HepG2 (cell line): ENCODE data around the gene INPP4B. TPM values are rescaled to one million over a fixed set of nuclear protein-coding genes. Genes with fewer than 3 reads are reported as not detected.

ENCODE experiments used
- ATAC-seq: fragments of 200-7000 bp; cut with Tn5 transposase; 3 replicates; pipeline ENCODE4 v1.9.1; 2020; ENCODE audit warnings: mild to moderate bottlenecking, moderate library complexity
- BruUV-seq: library from RNA; stranded (reverse); fragments of 400-500 nt; replicated peaks from 2 replicates; lab custom pipeline; 2021; lab: Mats Ljungman, UMichigan
- CTCF ChIA-PET: fragments of 300-600 bp; formaldehyde crosslinking; extraction: SDS; loops from one replicate; lab custom pipeline; 2021; ENCODE audit warnings: low total read pairs, inconsistent platforms, low intra/inter-chr PET ratio; lab: Yijun Ruan, JAX
- POLR2A ChIA-PET: fragments of 350-600 bp; sonication (Branson Sonifier 250); formaldehyde crosslinking; loops from one replicate; lab custom pipeline; 2020; ENCODE audit warnings: antibody characterized with exemption, inconsistent platforms; lab: Yijun Ruan, JAX
- DNase-seq: peaks from one replicate; pipeline ENCODE4 v3.0.0-alpha.2; 2015; ENCODE audit warnings: low spot score
- FAIRE-seq: peaks from 3 replicates; lab custom pipeline; 2011; peaks lifted over from hg19 to GRCh38; lab: Jason Lieb, UNC
- H2AFZ ChIP-seq: one replicate; pipeline ENCODE4 v1.6.1; 2011; ENCODE audit warnings: low read length, inconsistent platforms
- H3K27ac ChIP-seq: fragments of 300-600 bp; 3 replicates; pipeline ENCODE4 v1.8.0; 2011; ENCODE audit warnings: mixed run types, mild to moderate bottlenecking, mixed read lengths, low read length, inconsistent platforms; ENCODE audit not compliant: insufficient read depth; ENCODE audit errors: extremely low read length
- H3K27me3 ChIP-seq, 2 experiments: fragments of 200-600 bp in 1 of 2; 2 replicates in 1 of 2; 3 replicates in 1 of 2; pipeline versions ENCODE4 v1.6.0 to v1.8.0; 2011; ENCODE audit warnings: low read length in 2 of 2, mild to moderate bottlenecking in 2 of 2, moderate library complexity in 2 of 2, inconsistent platforms in 1 of 2; ENCODE audit not compliant: insufficient read depth in 2 of 2, control insufficient read depth in 1 of 2
- H3K36me3 ChIP-seq, 2 experiments: fragments of 200-600 bp in 1 of 2; replicated peaks in 1 of 2; 2 replicates in 1 of 2; 3 replicates in 1 of 2; pipeline versions ENCODE4 v1.5.1 to v1.8.0; 2011; ENCODE audit warnings: low read length in 2 of 2, inconsistent platforms in 1 of 2; ENCODE audit not compliant: insufficient read depth in 2 of 2, control insufficient read depth in 1 of 2
- H3K4me1 ChIP-seq: 2 replicates; pipeline ENCODE4 v1.5.1; 2012; ENCODE audit warnings: low read length, inconsistent platforms; ENCODE audit not compliant: insufficient read depth
- H3K4me2 ChIP-seq: 2 replicates; pipeline ENCODE4 v1.6.0; 2011; ENCODE audit warnings: low read depth, low read length, inconsistent platforms
- H3K4me3 ChIP-seq, 3 experiments: fragments of 200-600 bp in 1 of 3; sonication (generic), shearing (Covaris generic) in 1 of 3; replicated peaks in 1 of 3; 2 replicates each; pipeline ENCODE4 v1.5.1; 2011 to 2016; ENCODE audit warnings: low read length in 3 of 3, inconsistent platforms in 2 of 3, low read depth in 2 of 3, mild to moderate bottlenecking in 2 of 3, control low read depth in 1 of 3, mixed read lengths in 1 of 3; ENCODE audit not compliant: insufficient read depth in 1 of 3
- H3K79me2 ChIP-seq: one replicate; pipeline ENCODE4 v1.6.1; 2011; ENCODE audit warnings: low read length, inconsistent platforms; ENCODE audit not compliant: insufficient read depth
- H3K9ac ChIP-seq: 2 replicates; pipeline ENCODE4 v1.6.0; 2011; ENCODE audit warnings: mild to moderate bottlenecking, low read depth, low read length, inconsistent platforms; ENCODE audit not compliant: insufficient read depth
- H3K9me3 ChIP-seq: 2 replicates; pipeline ENCODE4 v1.5.1; 2012; ENCODE audit warnings: mild to moderate bottlenecking, low read length
- H4K20me1 ChIP-seq: 2 replicates; pipeline ENCODE4 v1.6.0; 2011; ENCODE audit warnings: inconsistent platforms, mild to moderate bottlenecking, low read length, moderate library complexity; ENCODE audit not compliant: insufficient read depth
- FIP1L1 ChIP-seq: fragments of 200-400 bp; formaldehyde crosslinking; IDR thresholded peaks from 2 replicates; pipeline ENCODE4 v1.6.1; 2018; ENCODE audit warnings: low read depth, mild to moderate bottlenecking, low read length, moderate library complexity, borderline replicate concordance; ENCODE audit not compliant: insufficient read depth
- ZNF205 ChIP-seq: IDR thresholded peaks from 2 replicates; pipeline ENCODE4 v1.6.1; 2018; ENCODE audit warnings: missing biosample characterization, missing genetic modification reagents
- ZNF317 ChIP-seq: sonication (generic); formaldehyde crosslinking; IDR thresholded peaks from 2 replicates; pipeline ENCODE4 v1.5.0; 2020; ENCODE audit warnings: mild to moderate bottlenecking, missing genetic modification reagents
- ZNF335 ChIP-seq: sonication (generic); formaldehyde crosslinking; IDR thresholded peaks from 2 replicates; pipeline ENCODE4 v1.4.0; 2020; ENCODE audit warnings: missing genetic modification reagents
- ZNF740 ChIP-seq: sonication (generic); formaldehyde crosslinking; IDR thresholded peaks from 2 replicates; pipeline ENCODE4 v1.4.0; 2020; ENCODE audit warnings: missing genetic modification reagents
- ZNF850 ChIP-seq: sonication (generic); formaldehyde crosslinking; conservative IDR thresholded peaks from 2 replicates; pipeline ENCODE4 v1.9.0; 2021; ENCODE audit warnings: mild to moderate bottlenecking, missing genetic modification reagents
- ZSCAN25 ChIP-seq: sonication (generic); formaldehyde crosslinking; IDR thresholded peaks from 2 replicates; pipeline ENCODE4 v1.8.0; 2022; ENCODE audit warnings: mild to moderate bottlenecking, missing genetic modification reagents
- WGBS: methylation state at CpG from one replicate; pipeline ENCODE4 v1.1.6; 2017; ENCODE audit warnings: low lambda C conversion rate; 5-methylcytosine and 5-hydroxymethylcytosine counted together
- in situ Hi-C: cut with HindIII; loops from 2 replicates; pipeline ENCODE4 v1.10.0; 2017; ENCODE audit warnings: low pct_unique_long_range_greater_than_20kb; ENCODE audit not compliant: extremely low pct_ligation_motif_present
- intact Hi-C: fragments of 100-400 bp; cut with micrococcal nuclease; formaldehyde crosslinking; loops from one replicate; pipeline ENCODE4 v1.10.0; 2022; ENCODE audit not compliant: unreplicated experiment
- polyA plus RNA-seq, 8 experiments: library from polyadenylated mRNA; depleted of rRNA in 3 of 8; stranded (reverse) in 7 of 8; unstranded in 1 of 8; fragments of >200 nt; fragmentation: Illumina TruSeq in 4 of 8; extraction: Trizol in 4 of 8; gene quantifications; 2 replicates each; pipeline versions ENCODE4 v1.2.1 to v1.2.3, GENCODE V29; 2011 to 2016; ENCODE audit warnings: low read depth in 4 of 8, missing spikeins in 1 of 8, mixed read lengths in 1 of 8; ENCODE audit not compliant: insufficient read depth in 1 of 8
- total RNA-seq, 5 experiments: library from RNA; depleted of rRNA; stranded (reverse); fragments of >200 nt; fragmentation: Illumina TruSeq; extraction: Trizol; gene quantifications; 2 replicates each; pipeline ENCODE4 v1.2.3, GENCODE V29; 2016; ENCODE audit warnings: low read depth in 1 of 5
- TF ChIP-seq, protein P1 (sequence below): sonication (generic); formaldehyde crosslinking; IDR thresholded peaks from 2 replicates; pipeline ENCODE4 v1.8.1; 2022; ENCODE audit warnings: mild to moderate bottlenecking, missing genetic modification reagents
- TF ChIP-seq, protein P2 (sequence below), 2 experiments: sonication (generic) in 1 of 2; formaldehyde crosslinking in 1 of 2; IDR thresholded peaks; 2 replicates each; pipeline versions ENCODE4 v1.6.1 to v1.9.0; 2014 to 2022; ENCODE audit warnings: antibody characterized with exemption in 1 of 2, borderline replicate concordance in 1 of 2, inconsistent platforms in 1 of 2, low read depth in 1 of 2, missing genetic modification reagents in 1 of 2

Gene INPP4B
- total and polyA plus RNA-seq, 2 of the 13 experiments (the other 11 are each of a cell fraction or from before 2014, with no cell fraction given), result not detected

- no peak overlapping the region for H3K9ac ChIP-seq
- no peaks in the 10 kb centered on the region for H3K79me2 ChIP-seq
- FAIRE-seq (no peak), DNase-seq (no peak), ATAC-seq (no peak)
- no peaks in the 10 kb centered on the region; a peak in 1 of 5 replicates for H3K27me3 ChIP-seq
- H3K4me1 ChIP-seq, result no peaks in the 10 kb centered on the region
- 9% methylated on average over 3 of the region's 3 CpGs for WGBS
- intact Hi-C loops, result no loop called here
- CTCF ChIA-PET, result no interaction called here
- in situ Hi-C loops, result no loop called here
- H3K36me3 ChIP-seq, result no peaks in the 10 kb centered on the region
- H3K27ac ChIP-seq, result no peak overlapping the region
- H2AFZ ChIP-seq, result no peak overlapping the region
- no peaks in the 10 kb centered on the region for H3K9me3 ChIP-seq
- POLR2A ChIA-PET, result no interaction called here
- no TSS peak for BruUV-seq
- no peak overlapping the region for H3K4me2 ChIP-seq
- H3K4me3 ChIP-seq, result no peak overlapping the region
- TF ChIP-seq, protein P1, sequence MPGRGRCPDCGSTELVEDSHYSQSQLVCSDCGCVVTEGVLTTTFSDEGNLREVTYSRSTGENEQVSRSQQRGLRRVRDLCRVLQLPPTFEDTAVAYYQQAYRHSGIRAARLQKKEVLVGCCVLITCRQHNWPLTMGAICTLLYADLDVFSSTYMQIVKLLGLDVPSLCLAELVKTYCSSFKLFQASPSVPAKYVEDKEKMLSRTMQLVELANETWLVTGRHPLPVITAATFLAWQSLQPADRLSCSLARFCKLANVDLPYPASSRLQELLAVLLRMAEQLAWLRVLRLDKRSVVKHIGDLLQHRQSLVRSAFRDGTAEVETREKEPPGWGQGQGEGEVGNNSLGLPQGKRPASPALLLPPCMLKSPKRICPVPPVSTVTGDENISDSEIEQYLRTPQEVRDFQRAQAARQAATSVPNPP, result no peak
- TF ChIP-seq ZSCAN25, result no peak
- no peak for TF ChIP-seq ZNF335 (CRISPR knock-in tag)
- no peak for TF ChIP-seq ZNF740 (CRISPR knock-in tag)
- TF ChIP-seq ZNF205 (CRISPR knock-in tag), result no peak
- TF ChIP-seq, protein P2, sequence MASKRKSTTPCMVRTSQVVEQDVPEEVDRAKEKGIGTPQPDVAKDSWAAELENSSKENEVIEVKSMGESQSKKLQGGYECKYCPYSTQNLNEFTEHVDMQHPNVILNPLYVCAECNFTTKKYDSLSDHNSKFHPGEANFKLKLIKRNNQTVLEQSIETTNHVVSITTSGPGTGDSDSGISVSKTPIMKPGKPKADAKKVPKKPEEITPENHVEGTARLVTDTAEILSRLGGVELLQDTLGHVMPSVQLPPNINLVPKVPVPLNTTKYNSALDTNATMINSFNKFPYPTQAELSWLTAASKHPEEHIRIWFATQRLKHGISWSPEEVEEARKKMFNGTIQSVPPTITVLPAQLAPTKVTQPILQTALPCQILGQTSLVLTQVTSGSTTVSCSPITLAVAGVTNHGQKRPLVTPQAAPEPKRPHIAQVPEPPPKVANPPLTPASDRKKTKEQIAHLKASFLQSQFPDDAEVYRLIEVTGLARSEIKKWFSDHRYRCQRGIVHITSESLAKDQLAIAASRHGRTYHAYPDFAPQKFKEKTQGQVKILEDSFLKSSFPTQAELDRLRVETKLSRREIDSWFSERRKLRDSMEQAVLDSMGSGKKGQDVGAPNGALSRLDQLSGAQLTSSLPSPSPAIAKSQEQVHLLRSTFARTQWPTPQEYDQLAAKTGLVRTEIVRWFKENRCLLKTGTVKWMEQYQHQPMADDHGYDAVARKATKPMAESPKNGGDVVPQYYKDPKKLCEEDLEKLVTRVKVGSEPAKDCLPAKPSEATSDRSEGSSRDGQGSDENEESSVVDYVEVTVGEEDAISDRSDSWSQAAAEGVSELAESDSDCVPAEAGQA (IDR thresholded peaks at IDR 0.05; ENCODE audit: low read depth), result no peak
- TF ChIP-seq, protein P2 (CRISPR knock-in tag; IDR thresholded peaks at IDR 0.05; ENCODE audit: borderline replicate concordance), result no peak
- no peak for TF ChIP-seq FIP1L1
- TF ChIP-seq ZNF317 (CRISPR knock-in tag), result no peak
- TF ChIP-seq ZNF850 (CRISPR knock-in tag), result no peak
- no peaks in the 10 kb centered on the region for H4K20me1 ChIP-seq
These were observed 360.6 kb downstream of the INPP4B start for GRCh38 chr4:142485452-142485851.
